KMS-11 (cell line): ENCODE results near the gene RERE.

Experiments
- H2AFZ ChIP-seq: fragments of 200-600 bp; sonication (generic); 2 replicates; pipeline ENCODE4 v1.6.1; 2016; ENCODE audit warnings: antibody characterized with exemption, mixed run types, low read depth
- H3K27ac ChIP-seq: fragments of 200-600 bp; sonication (generic); 2 replicates; pipeline ENCODE4 v1.6.1; 2016; ENCODE audit warnings: mild to moderate bottlenecking, mixed run types
- H3K27me3 ChIP-seq: fragments of 200-600 bp; sonication (generic); 2 replicates; pipeline ENCODE4 v1.6.1; 2017; ENCODE audit warnings: mild to moderate bottlenecking, low read depth, mixed run types, moderate library complexity; ENCODE audit not compliant: insufficient read depth
- H3K36me3 ChIP-seq: fragments of 200-600 bp; sonication (generic); 2 replicates; pipeline ENCODE4 v1.6.1; 2017; ENCODE audit warnings: mild to moderate bottlenecking, mixed run types; ENCODE audit not compliant: insufficient read depth
- H3K4me1 ChIP-seq: fragments of 200-600 bp; sonication (generic); 2 replicates; pipeline ENCODE4 v1.6.1; 2016; ENCODE audit warnings: mild to moderate bottlenecking, low read depth, mixed run types; ENCODE audit not compliant: poor library complexity, severe bottlenecking
- H3K4me2 ChIP-seq: fragments of 200-600 bp; sonication (generic); 2 replicates; pipeline ENCODE4 v1.7.0; 2016; ENCODE audit warnings: mild to moderate bottlenecking, mixed run types
- H3K4me3 ChIP-seq: fragments of 200-600 bp; sonication (generic); IDR thresholded peaks from 2 replicates; pipeline ENCODE4 v1.6.1; 2017; ENCODE audit warnings: low read depth, low read length, mixed read lengths; ENCODE audit not compliant: insufficient read depth
- H3K79me2 ChIP-seq: fragments of 200-600 bp; sonication (generic); 2 replicates; pipeline ENCODE4 v1.6.1; 2016; ENCODE audit warnings: low read depth, mixed run types; ENCODE audit not compliant: insufficient read depth
- H3K9ac ChIP-seq: fragments of 200-600 bp; sonication (generic); 2 replicates; pipeline ENCODE4 v1.6.1; 2016; ENCODE audit warnings: mild to moderate bottlenecking, mixed run types
- H4K20me1 ChIP-seq: fragments of 200-600 bp; sonication (generic); 2 replicates; pipeline ENCODE4 v1.6.1; 2016; ENCODE audit warnings: mild to moderate bottlenecking, mixed run types; ENCODE audit not compliant: insufficient read depth
- CTCF ChIP-seq: fragments of 200-600 bp; sonication (generic); conservative IDR thresholded peaks from 2 replicates; pipeline ENCODE4 v1.6.1; 2017; ENCODE audit warnings: low read depth, mild to moderate bottlenecking, antibody characterized with exemption, low read length, moderate library complexity, mixed read lengths

Gene RERE

DNA sequence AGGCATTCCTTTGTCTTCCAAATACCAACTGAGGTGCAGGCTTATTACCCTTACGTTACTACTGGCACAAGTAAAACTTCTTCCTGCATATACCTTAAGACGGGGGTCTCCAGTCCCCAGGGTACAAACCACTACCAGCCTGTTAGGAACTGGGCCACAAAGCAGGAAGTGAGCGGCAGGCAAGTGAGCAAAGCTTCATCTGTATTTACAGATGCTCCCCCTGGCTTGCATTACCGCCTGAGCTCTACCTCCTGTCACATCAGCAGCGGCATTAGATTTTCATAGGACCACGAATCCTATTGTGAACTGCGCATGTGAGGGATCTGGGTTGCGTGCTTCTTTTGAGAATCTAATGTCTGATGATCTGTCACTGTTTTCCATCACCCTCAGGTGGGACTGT is 386.4 kb downstream of the RERE start:
- H3K4me2 ChIP-seq: no peak overlapping the region
- H3K79me2 ChIP-seq: no peaks in the 10 kb centered on the region
- no peak overlapping the region for H3K27ac ChIP-seq
- peaks cover 32% of the 10 kb centered on the region for H4K20me1 ChIP-seq
- H3K9ac ChIP-seq: no peak overlapping the region
- TF ChIP-seq CTCF: no peak
- no peak overlapping the region for H3K4me3 ChIP-seq
- peaks cover 30% of the 10 kb centered on the region; the same call in 1 of the 2 replicates for H3K27me3 ChIP-seq
- H2AFZ ChIP-seq: no peak overlapping the region
- peaks cover 28% of the 10 kb centered on the region for H3K4me1 ChIP-seq
- no peaks in the 10 kb centered on the region for H3K36me3 ChIP-seq

- peaks cover 28% of the 10 kb centered on the region for H3K4me1 ChIP-seq
- H3K4me3 ChIP-seq: no peak overlapping the region
- H2AFZ ChIP-seq: no peak overlapping the region
- H3K9ac ChIP-seq: no peak overlapping the region
- no peak for TF ChIP-seq CTCF
- no peaks in the 10 kb centered on the region for H3K36me3 ChIP-seq
- H3K79me2 ChIP-seq: no peaks in the 10 kb centered on the region
- peaks cover 35% of the 10 kb centered on the region; the same call in 1 of the 2 replicates for H3K27me3 ChIP-seq
- no peak overlapping the region for H3K4me2 ChIP-seq
- H4K20me1 ChIP-seq: peaks cover 32% of the 10 kb centered on the region
- H3K27ac ChIP-seq: no peak overlapping the region
Measured at GRCh38 chr1:8430476-8430875, 387.0 kb downstream of the RERE start.

GRCh38 chr1:8429549-8430110 is 387.8 kb downstream of the RERE start:
- peaks cover 42% of the 10 kb centered on the region for H3K27me3 ChIP-seq
- H3K27ac ChIP-seq: no peak overlapping the region
- no peak overlapping the region for H3K9ac ChIP-seq
- peaks cover 32% of the 10 kb centered on the region for H4K20me1 ChIP-seq
- no peaks in the 10 kb centered on the region for H3K79me2 ChIP-seq
- no peak for TF ChIP-seq CTCF
- no peak overlapping the region for H2AFZ ChIP-seq
- peaks cover 28% of the 10 kb centered on the region for H3K4me1 ChIP-seq
- H3K36me3 ChIP-seq: no peaks in the 10 kb centered on the region
- H3K4me3 ChIP-seq: no peak overlapping the region
- H3K4me2 ChIP-seq: no peak overlapping the region

DNA sequence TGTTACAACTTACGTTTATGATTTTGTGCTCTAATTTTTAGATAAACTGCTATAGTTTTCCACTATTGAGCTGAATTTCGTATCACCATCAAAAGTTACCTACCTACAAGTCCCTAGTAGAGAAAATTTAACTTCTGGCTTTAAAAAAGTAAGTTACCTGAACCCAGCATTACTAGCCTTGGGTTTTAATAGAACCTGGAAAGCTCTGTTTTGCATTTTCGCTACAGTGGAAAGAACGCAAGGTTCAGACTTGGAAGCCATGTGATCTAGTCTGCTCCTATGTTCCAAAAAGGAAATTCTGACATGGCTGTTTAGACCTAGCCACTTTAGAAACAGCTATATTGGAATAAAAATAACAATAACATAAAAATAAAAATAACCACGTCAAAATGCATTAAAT is 389.0 kb downstream of the RERE start:
- no peak overlapping the region for H2AFZ ChIP-seq
- peaks cover 47% of the 10 kb centered on the region for H3K27me3 ChIP-seq
- TF ChIP-seq CTCF: no peak
- H4K20me1 ChIP-seq: peaks cover 32% of the 10 kb centered on the region
- H3K79me2 ChIP-seq: no peaks in the 10 kb centered on the region
- H3K4me3 ChIP-seq: no peak overlapping the region
- peaks cover 28% of the 10 kb centered on the region for H3K4me1 ChIP-seq
- H3K27ac ChIP-seq: no peak overlapping the region
- no peaks in the 10 kb centered on the region for H3K36me3 ChIP-seq
- no peak overlapping the region for H3K9ac ChIP-seq
- H3K4me2 ChIP-seq: peak overlapping the region; percentile 52
